MCF 10A (cell line): ENCODE data around the gene HAL. TPM values are rescaled to one million over a fixed set of nuclear protein-coding genes. Genes with fewer than 3 reads are reported as not detected.

Source experiments
- BruUV-seq: library from RNA; stranded (reverse); fragments of 400-500 nt; replicated peaks from 2 replicates; lab custom pipeline; 2021; lab: Mats Ljungman, UMichigan
- CTCF ChIA-PET: fragments of 300-600 bp; sonication (Branson Sonifier 250); formaldehyde crosslinking; extraction: SDS; loops from one replicate; lab custom pipeline; 2021; ENCODE audit warnings: antibody characterized with exemption, inconsistent platforms; lab: Yijun Ruan, JAX
- POLR2A ChIA-PET: fragments of 300-600, 350-650 bp; sonication (Branson Sonifier 250); formaldehyde crosslinking; extraction: SDS; loops from one replicate; lab custom pipeline; 2020; ENCODE audit warnings: antibody characterized with exemption, inconsistent platforms; lab: Yijun Ruan, JAX
- DNase-seq: peaks from one replicate; pipeline ENCODE4 v3.0.0-alpha.2; 2018; ENCODE audit not compliant: unreplicated experiment
- H3K27ac Mint-ChIP-seq: one replicate; pipeline ENCODE4 v1.8.0; 2022; ENCODE audit warnings: mild to moderate bottlenecking, low read depth, mixed read lengths; ENCODE audit not compliant: unreplicated experiment
- H3K27me3 Mint-ChIP-seq: one replicate; pipeline ENCODE4 v1.8.0; 2022; ENCODE audit warnings: mixed read lengths; ENCODE audit not compliant: insufficient read depth, unreplicated experiment
- H3K36me3 Mint-ChIP-seq: one replicate; pipeline ENCODE4 v1.8.0; 2022; ENCODE audit warnings: mild to moderate bottlenecking, moderate library complexity, mixed read lengths; ENCODE audit not compliant: insufficient read depth, unreplicated experiment
- H3K4me1 Mint-ChIP-seq: one replicate; pipeline ENCODE4 v1.8.0; 2022; ENCODE audit warnings: mixed read lengths; ENCODE audit not compliant: insufficient read depth, unreplicated experiment
- H3K4me3 Mint-ChIP-seq: one replicate; pipeline ENCODE4 v1.8.0; 2022; ENCODE audit warnings: mild to moderate bottlenecking, moderate library complexity, mixed read lengths; ENCODE audit not compliant: unreplicated experiment
- H3K9me3 Mint-ChIP-seq: one replicate; pipeline ENCODE4 v1.8.0; 2022; ENCODE audit warnings: mixed read lengths; ENCODE audit not compliant: unreplicated experiment
- CTCF ChIP-seq: fragments of 200-600 bp; IDR thresholded peaks from one replicate; pipeline ENCODE4 v1.8.0; 2022; ENCODE audit warnings: antibody characterized with exemption, mild to moderate bottlenecking; ENCODE audit not compliant: unreplicated experiment
- intact Hi-C: fragments of 100-400 bp; cut with micrococcal nuclease; formaldehyde crosslinking; loops from 2 replicates; pipeline ENCODE4 v1.14.1; 2022
- total RNA-seq: library from RNA; stranded (reverse); gene quantifications from 2 replicates; pipeline ENCODE4 v1.2.3, GENCODE V29; 2022

The HAL gene
- total RNA-seq, 1 experiment from 2014 or later: 1.1 TPM

DNA sequence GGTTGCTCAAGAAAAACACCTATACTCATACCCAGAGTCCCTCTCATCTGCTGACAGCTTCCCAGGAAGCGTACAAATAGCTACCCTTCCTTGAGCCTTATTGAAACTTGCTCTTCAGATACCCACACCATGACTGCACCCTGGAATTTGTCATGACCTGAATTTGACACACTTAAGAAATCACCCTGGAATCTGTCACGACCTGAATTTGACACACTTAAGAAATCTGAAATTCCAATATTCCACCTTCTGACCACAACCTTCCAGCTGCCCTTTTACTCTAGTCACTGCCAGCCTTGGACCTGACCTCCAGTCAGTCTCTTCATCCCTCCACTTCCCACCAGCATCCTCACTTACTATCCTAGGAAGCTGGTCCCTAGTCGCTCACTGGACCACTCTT, 1.1 kb upstream of the HAL start:
- no peak for DNase-seq
- intact Hi-C loops: loop anchor here (5.0 kb wide), 1 partner anchor 170 kb away; no protein-coding TSS in a partner anchor
- no TSS peak for BruUV-seq
- peaks cover 21% of the 10 kb centered on the region for H3K4me1 Mint-ChIP-seq
- no peak for TF ChIP-seq CTCF
- H3K27me3 Mint-ChIP-seq: no peaks in the 10 kb centered on the region
- CTCF ChIA-PET: interaction anchor here (0.9 to 8.4 kb wide), 7 partner anchors 10 to 520 kb away, joined by 3 to 177 read pairs (median 8); partner anchors contain the start of genes AMDHD1 and CCDC38
- peaks cover 25% of the 10 kb centered on the region for H3K36me3 Mint-ChIP-seq
- POLR2A ChIA-PET: interaction anchor here (1.1 to 1.5 kb wide), 2 partner anchors 79 to 222 kb away, joined by 3 to 5 read pairs; no protein-coding TSS in a partner anchor
- H3K9me3 Mint-ChIP-seq: no peaks in the 10 kb centered on the region
- H3K4me3 Mint-ChIP-seq: no peak overlapping the region
- no peak overlapping the region for H3K27ac Mint-ChIP-seq

DNA sequence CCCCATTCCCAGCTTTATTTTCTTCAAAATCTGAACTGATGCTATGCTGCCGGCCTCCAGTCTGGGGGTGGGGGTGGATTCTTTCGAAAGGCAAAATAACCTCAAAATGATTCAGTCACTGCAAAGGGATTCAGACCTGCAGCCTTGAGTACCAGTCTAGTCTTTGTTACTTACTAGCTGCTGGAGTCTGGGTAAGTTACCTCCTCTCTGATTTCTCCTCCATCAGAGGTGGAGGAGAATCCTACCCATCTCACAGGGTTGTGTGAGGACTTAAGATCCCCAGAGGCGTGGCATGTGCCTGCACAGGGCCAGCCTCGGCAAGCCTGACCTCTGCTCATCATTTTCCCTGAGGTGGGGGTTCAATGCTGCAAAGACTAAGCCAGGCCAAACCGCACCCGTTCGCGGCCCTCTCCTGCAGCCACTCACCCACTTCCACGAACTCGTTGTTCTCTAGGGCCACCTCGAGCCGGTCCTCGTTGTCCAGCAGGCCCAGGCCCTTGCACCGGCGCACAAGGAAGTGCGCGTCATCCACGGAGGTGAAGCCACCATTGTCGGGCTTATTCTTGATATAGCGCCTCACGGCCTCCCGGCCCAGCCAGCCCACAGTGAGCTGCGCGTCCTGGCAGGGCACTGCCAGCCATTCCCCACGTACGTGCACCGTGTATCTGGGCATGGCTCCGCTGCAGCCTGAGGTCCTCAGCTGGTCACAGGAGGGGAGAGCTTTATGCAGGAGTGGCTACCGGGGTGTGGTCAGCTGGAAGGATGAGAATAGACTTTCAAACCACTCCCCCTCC, 709 bp downstream of the HAL start:
- Mint-ChIP-seq H3K27ac (no peak overlapping the region), H3K4me1 (peaks cover 21% of the 10 kb centered on the region), H3K27me3 (no peaks in the 10 kb centered on the region), H3K36me3 (peaks cover 13% of the 10 kb centered on the region), H3K9me3 (no peaks in the 10 kb centered on the region), H3K4me3 (no peak overlapping the region)
- ChIA-PET CTCF (interaction anchor here (0.5 to 8.4 kb wide), 4 partner anchors 35 to 80 kb away, joined by 3 to 177 read pairs (median 4); no protein-coding TSS in a partner anchor), POLR2A (interaction anchor here (0.5 kb wide), 1 partner anchor 281 kb away, joined by 3 read pairs; no protein-coding TSS in a partner anchor)
- BruUV-seq: no TSS peak
- intact Hi-C loops: loop anchor here (5.0 kb wide), 1 partner anchor 168 kb away; no protein-coding TSS in a partner anchor
- TF ChIP-seq CTCF: no peak
- DNase-seq: no peak

DNA sequence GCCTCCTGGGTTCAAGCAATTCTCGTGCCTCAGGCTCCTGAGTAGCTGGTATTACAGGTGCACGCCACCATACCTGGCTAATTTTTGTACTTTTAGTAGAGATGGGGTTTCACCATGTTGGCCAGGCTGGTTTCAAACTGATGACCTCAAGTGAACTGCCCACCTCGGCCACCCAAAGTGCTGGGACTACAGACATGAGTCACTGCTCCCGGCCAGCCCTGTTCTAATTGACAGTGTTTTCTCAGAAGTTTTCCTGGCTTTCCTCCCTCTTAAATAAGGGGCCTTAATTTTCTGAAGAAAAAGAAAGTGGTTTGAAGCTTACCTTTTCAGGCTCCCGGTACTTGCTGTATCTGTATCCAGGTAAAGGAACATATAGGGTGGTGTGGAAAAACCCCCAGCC, 1.7 kb downstream of the HAL start:
- no TSS peak for BruUV-seq
- peaks cover 21% of the 10 kb centered on the region for H3K4me1 Mint-ChIP-seq
- no peak overlapping the region for H3K4me3 Mint-ChIP-seq
- H3K36me3 Mint-ChIP-seq: peaks cover 7% of the 10 kb centered on the region
- H3K27me3 Mint-ChIP-seq: no peaks in the 10 kb centered on the region
- POLR2A ChIA-PET: interaction anchor here (0.5 kb wide), 2 partner anchors 40 to 280 kb away, joined by 3 read pairs; no protein-coding TSS in a partner anchor
- H3K9me3 Mint-ChIP-seq: no peaks in the 10 kb centered on the region
- CTCF ChIA-PET: interaction anchor here (0.6 to 8.4 kb wide), 3 partner anchors 11 to 79 kb away, joined by 3 to 177 read pairs (median 3); no protein-coding TSS in a partner anchor
- no peak for TF ChIP-seq CTCF
- intact Hi-C loops: no loop called here
- no peak for DNase-seq
- H3K27ac Mint-ChIP-seq: no peak overlapping the region

- POLR2A ChIA-PET: interaction anchor here (0.5 kb wide), 1 partner anchor 40 kb away, joined by 3 read pairs; no protein-coding TSS in a partner anchor
- Mint-ChIP-seq H3K4me3 (no peak overlapping the region), H3K27me3 (no peaks in the 10 kb centered on the region), H3K9me3 (no peaks in the 10 kb centered on the region), H3K27ac (no peak overlapping the region), H3K36me3 (peaks cover 7% of the 10 kb centered on the region), H3K4me1 (peaks cover 20% of the 10 kb centered on the region)
- TF ChIP-seq CTCF: no peak
- intact Hi-C loops: no loop called here
- DNase-seq: no peak
- no TSS peak for BruUV-seq
- CTCF ChIA-PET: interaction anchor here (0.6 to 8.4 kb wide), 3 partner anchors 11 to 78 kb away, joined by 3 to 177 read pairs (median 5); no protein-coding TSS in a partner anchor
Observed at GRCh38 chr12:95993907-95994306, 2.2 kb downstream of the HAL start.
